Activated naive CD8-positive, alpha-beta T cell treated with anti-CD3 and anti-CD28 coated beads, Interleukin-2, amount 50 U/mL, for 24 hours (primary cell): ENCODE measurements around the gene ZNF512.

ENCODE experiments used
- ATAC-seq: fragments of 150-1000 bp; cut with Tn5 transposase; one replicate; pipeline ENCODE4 v1.10.0; 2021
- DNase-seq: peaks from one replicate; pipeline ENCODE4 v3.0.0; 2021
- H3K27ac Mint-ChIP-seq: one replicate; pipeline ENCODE4 v1.8.0; 2021; ENCODE audit warnings: mild to moderate bottlenecking, mixed read lengths
- H3K27me3 Mint-ChIP-seq: one replicate; pipeline ENCODE4 v1.8.0; 2021; ENCODE audit warnings: mixed read lengths
- H3K36me3 Mint-ChIP-seq: one replicate; pipeline ENCODE4 v1.8.0; 2021; ENCODE audit warnings: low read depth, mixed read lengths
- H3K4me1 Mint-ChIP-seq: one replicate; pipeline ENCODE4 v1.8.0; 2021; ENCODE audit warnings: mixed read lengths
- H3K4me3 Mint-ChIP-seq: one replicate; pipeline ENCODE4 v1.8.0; 2021; ENCODE audit warnings: mild to moderate bottlenecking, moderate library complexity, mixed read lengths
- H3K9me3 Mint-ChIP-seq: one replicate; pipeline ENCODE4 v1.8.0; 2021; ENCODE audit warnings: mixed read lengths

Gene ZNF512

DNA sequence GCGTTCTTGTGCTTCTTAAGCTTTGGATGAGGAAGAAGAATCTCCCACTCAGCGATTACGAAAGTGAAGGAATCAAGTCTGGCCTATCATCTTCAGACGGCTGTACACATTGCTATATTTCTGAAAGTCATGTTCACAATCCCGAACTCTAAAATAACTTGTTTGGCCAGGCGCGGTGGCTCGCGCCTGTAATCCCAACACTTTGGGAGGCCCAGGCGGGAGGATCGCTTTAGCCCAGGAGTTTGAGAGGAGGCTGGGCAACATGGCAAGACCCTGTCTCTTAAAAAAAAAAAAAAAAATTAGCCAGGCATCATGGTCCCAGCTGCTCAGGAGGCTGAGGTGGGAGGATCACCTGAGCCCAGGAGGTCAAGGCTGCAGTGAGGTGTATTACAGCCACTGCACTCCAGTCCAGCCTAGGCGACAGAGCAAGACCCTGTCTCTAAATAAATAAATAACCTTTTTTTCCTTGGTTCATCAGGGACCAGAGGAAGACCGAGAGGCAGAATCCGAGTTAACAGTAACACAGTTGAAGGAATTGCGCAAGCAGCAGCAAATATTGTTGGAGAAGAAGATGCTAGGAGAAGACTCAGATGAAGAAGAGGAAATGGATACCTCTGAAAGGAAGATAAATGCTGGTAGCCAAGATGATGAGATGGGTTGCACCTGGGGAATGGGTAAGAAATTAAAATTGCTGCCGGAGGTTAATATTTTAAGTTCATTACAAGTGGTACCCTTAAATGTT lies 82.0 kb downstream of the ZNF512 start:
- Mint-ChIP-seq H3K27me3 (peaks cover 2% of the 10 kb centered on the region), H3K36me3 (peaks cover 30% of the 10 kb centered on the region), H3K27ac (peak overlapping the region; percentile 99), H3K4me3 (peak overlapping the region; percentile 99), H3K9me3 (no peaks in the 10 kb centered on the region), H3K4me1 (peaks cover 47% of the 10 kb centered on the region)
- DNase-seq (no peak), ATAC-seq (no peak)

DNA sequence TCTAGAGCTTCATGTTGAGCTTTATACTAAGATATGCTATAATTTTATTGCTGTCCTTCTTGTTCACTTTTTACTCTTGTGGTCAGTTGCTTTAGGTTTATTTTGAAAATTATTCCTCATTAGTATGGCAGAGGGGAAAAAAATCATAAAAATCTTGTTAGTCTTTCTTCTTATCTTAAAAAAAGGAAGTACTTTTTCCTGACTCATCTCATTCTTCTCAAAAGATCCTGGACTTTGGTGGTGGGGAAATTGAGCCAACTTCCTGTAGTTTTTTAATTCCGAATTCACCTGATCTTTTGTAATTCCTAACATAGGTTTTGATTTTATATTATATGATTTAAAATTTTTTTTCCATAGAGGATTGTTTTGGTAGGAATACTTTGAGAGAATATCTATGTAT lies 84.6 kb downstream of the ZNF512 start:
- ATAC-seq = no peak

DNA sequence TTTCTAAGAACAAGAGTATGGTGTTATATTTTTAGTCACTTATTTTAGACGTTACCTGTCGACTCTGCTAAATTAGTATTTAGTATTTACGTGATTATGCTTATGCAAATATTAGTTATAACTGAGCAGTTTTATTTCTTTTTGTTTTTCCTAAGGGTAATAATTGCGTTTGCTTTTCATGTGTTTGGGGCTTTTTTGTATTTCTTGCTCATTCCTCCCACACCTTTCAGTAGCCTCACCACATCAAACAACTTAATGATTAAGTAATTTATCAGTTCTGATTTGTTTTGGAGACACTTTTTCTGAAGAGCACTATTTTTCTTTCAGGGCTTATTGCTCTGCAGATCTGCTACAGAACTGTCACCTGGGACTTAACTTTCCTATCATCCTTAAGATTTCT lies 88.4 kb downstream of the ZNF512 start:
- Mint-ChIP-seq H3K27me3 (no peaks in the 10 kb centered on the region), H3K4me3 (no peak overlapping the region), H3K27ac (no peak overlapping the region), H3K36me3 (peaks cover 46% of the 10 kb centered on the region), H3K4me1 (peaks cover 12% of the 10 kb centered on the region), H3K9me3 (no peaks in the 10 kb centered on the region)
- no peak for ATAC-seq
- no peak for DNase-seq

More for the DNA sequence above, 84.6 kb downstream of the ZNF512 start:
- H3K4me3 Mint-ChIP-seq = no peak overlapping the region
- DNase-seq = no peak
- H3K27me3 Mint-ChIP-seq = peaks cover 2% of the 10 kb centered on the region
- no peaks in the 10 kb centered on the region for H3K9me3 Mint-ChIP-seq
- no peak overlapping the region for H3K27ac Mint-ChIP-seq
- H3K36me3 Mint-ChIP-seq = peaks cover 33% of the 10 kb centered on the region
- peaks cover 39% of the 10 kb centered on the region for H3K4me1 Mint-ChIP-seq
